Lower lobe of right lung (tissue), 2 donors: ENCODE results near the gene RIPPLY1. TPM values are rescaled to one million over a fixed set of nuclear protein-coding genes. Genes with fewer than 3 reads are reported as not detected.

ENCODE experiments used
- ATAC-seq, 2 donors: fragments of 200-7000 bp; cut with Tn5 transposase; one replicate each; pipeline ENCODE4 v1.9.1; 2020 to 2022; ENCODE audit warnings: mild to moderate bottlenecking in 2 of 2, moderate library complexity in 2 of 2
- DNase-seq: peaks from one replicate; pipeline ENCODE4 v3.0.0-alpha.2; 2020
- H3K27ac ChIP-seq: fragments of 200-600 bp; one replicate; pipeline ENCODE4 v1.8.0; 2022
- H3K27me3 ChIP-seq: fragments of 200-600 bp; one replicate; pipeline ENCODE4 v1.8.0; 2022; ENCODE audit warnings: low read depth
- H3K36me3 ChIP-seq: fragments of 200-600 bp; one replicate; pipeline ENCODE4 v1.8.0; 2022; ENCODE audit warnings: mild to moderate bottlenecking
- H3K4me1 ChIP-seq: fragments of 200-600 bp; one replicate; pipeline ENCODE4 v1.8.0; 2022
- H3K4me3 ChIP-seq: fragments of 200-600 bp; one replicate; pipeline ENCODE4 v1.8.0; 2022; ENCODE audit warnings: mild to moderate bottlenecking
- H3K9me3 ChIP-seq: fragments of 200-600 bp; one replicate; pipeline ENCODE4 v1.8.0; 2022
- CTCF ChIP-seq: fragments of 200-600 bp; IDR thresholded peaks from one replicate; pipeline ENCODE4 v1.8.0; 2022; ENCODE audit warnings: antibody characterized with exemption, mild to moderate bottlenecking
- intact Hi-C: fragments of 100-400 bp; cut with DNase I; formaldehyde crosslinking; loops from one replicate; pipeline ENCODE4 v1.11.0; 2022
- long read RNA-seq: library from polyadenylated mRNA; unstranded; transcript quantifications from one replicate; pipeline ENCODE4 v2.0.0, GENCODE V29; 2021
- total RNA-seq: library from RNA; stranded (reverse); fragmentation: NEBNext Ultra II Directional; extraction: Animal tissue kit (Norgen Biotek cat#: 25700); gene quantifications from one replicate; pipeline ENCODE4 v1.2.1, GENCODE V29; 2021
- donor health status: DM: no; HTN: yes; CAD: no; lungs with severe emphysema.

The RIPPLY1 gene, protein sequence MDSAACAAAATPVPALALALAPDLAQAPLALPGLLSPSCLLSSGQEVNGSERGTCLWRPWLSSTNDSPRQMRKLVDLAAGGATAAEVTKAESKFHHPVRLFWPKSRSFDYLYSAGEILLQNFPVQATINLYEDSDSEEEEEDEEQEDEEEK
- total RNA-seq: not detected
- long read RNA-seq: 0 reads

GRCh38 chrX:106903291-106903824 is at the start of gene RIPPLY1:
Gene RIPPLY1, minus strand, starts transcription at chrX:106903341. Its CDS starts 54 bp downstream, at chrX:106903287.
- DNase-seq (no peak), ATAC-seq (no peak)
- Histone ChIP-seq H3K4me1 (no peaks in the 10 kb centered on the region), H3K27me3 (no peaks in the 10 kb centered on the region), H3K36me3 (no peaks in the 10 kb centered on the region), H3K27ac (no peak within 1 kb of the TSS), H3K4me3 (no peak within 1 kb of the TSS), H3K9me3 (no peaks in the 10 kb centered on the region)
- no peak for TF ChIP-seq CTCF
- intact Hi-C loops: no loop called here

DNA sequence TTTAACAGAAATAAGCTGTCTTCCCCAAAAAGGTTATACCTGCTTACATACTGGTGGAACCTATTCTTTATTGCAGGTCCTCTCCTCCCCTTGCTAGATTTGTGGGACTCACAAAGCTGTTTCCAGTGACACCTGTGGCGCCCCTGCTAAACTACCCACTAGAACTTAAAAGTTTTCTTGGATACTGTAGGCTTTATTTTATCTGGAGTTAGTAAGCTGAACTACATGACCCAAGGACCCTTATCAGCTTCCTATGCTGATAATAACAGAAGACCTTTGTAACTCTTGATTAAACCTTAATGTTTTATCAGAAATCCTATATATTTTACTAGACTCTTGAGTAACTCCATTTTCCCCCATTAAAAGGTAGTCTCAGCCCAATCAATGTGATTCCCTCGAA is 49.4 kb upstream of the RIPPLY1 start:
- Histone ChIP-seq H3K4me1 (no peaks in the 10 kb centered on the region), H3K36me3 (no peaks in the 10 kb centered on the region), H3K9me3 (no peaks in the 10 kb centered on the region), H3K4me3 (no peak overlapping the region), H3K27ac (no peak overlapping the region), H3K27me3 (no peaks in the 10 kb centered on the region)
- intact Hi-C loops: no loop called here
- no peak for TF ChIP-seq CTCF
- no peak for DNase-seq
- ATAC-seq: no peak

- ATAC-seq (no peak), DNase-seq (no peak)
- no peak for TF ChIP-seq CTCF
- Histone ChIP-seq H3K4me3 (no peak overlapping the region), H3K36me3 (no peaks in the 10 kb centered on the region), H3K9me3 (no peaks in the 10 kb centered on the region), H3K27me3 (no peaks in the 10 kb centered on the region), H3K27ac (no peak overlapping the region), H3K4me1 (no peaks in the 10 kb centered on the region)
- intact Hi-C loops: no loop called here
Observed at GRCh38 chrX:106952089-106952488, 48.9 kb upstream of the RIPPLY1 start.

- Histone ChIP-seq H3K9me3 (no peaks in the 10 kb centered on the region), H3K27me3 (no peaks in the 10 kb centered on the region), H3K27ac (no peak overlapping the region), H3K4me1 (no peaks in the 10 kb centered on the region), H3K4me3 (no peak overlapping the region), H3K36me3 (no peaks in the 10 kb centered on the region)
- no peak for ATAC-seq
- TF ChIP-seq CTCF: no peak
- intact Hi-C loops: no loop called here
- DNase-seq: no peak
Observed at GRCh38 chrX:106951230-106951629, 48.1 kb upstream of the RIPPLY1 start.

DNA sequence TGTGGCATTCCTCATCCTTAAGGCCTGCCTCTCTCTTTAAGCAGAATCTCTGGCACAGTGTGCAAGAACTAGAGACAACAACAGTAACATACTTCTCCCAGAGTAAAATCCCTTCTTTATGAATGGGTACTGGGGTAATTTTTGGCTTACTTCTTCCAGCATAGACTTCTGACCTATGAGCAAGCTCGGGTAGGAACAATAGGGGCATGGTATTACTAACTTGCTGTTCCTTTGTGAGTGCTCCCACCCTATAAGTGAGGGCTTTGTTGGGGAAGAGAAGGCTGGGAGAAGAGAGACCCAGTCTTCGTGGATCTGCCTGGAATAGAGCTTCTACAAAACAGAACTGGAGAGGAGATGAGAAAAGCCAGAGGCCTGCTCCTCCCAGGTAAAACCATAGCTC is 47.2 kb upstream of the RIPPLY1 start:
- no peaks in the 10 kb centered on the region for H3K4me1 ChIP-seq
- no peaks in the 10 kb centered on the region for H3K36me3 ChIP-seq
- no peaks in the 10 kb centered on the region for H3K9me3 ChIP-seq
- no peaks in the 10 kb centered on the region for H3K27me3 ChIP-seq
- intact Hi-C loops: no loop called here
- H3K4me3 ChIP-seq: no peak overlapping the region
- TF ChIP-seq CTCF: no peak
- no peak overlapping the region for H3K27ac ChIP-seq
- no peak for DNase-seq
- no peak for ATAC-seq
